GM12891 (cell line): ENCODE data around the gene TMEM170B.

Experiments
- DNase-seq: peaks from one replicate; pipeline ENCODE4 v3.0.0; 2011; ENCODE audit warnings: low spot score; ENCODE audit not compliant: insufficient read length
- FAIRE-seq: peaks from 2 replicates; lab custom pipeline; 2011; peaks lifted over from hg19 to GRCh38; lab: Jason Lieb, UNC
- PAX5 ChIP-seq: IDR thresholded peaks from 2 replicates; pipeline ENCODE4 v1.6.1; 2011; ENCODE audit warnings: low read length, moderate library complexity, mild to moderate bottlenecking; ENCODE audit not compliant: insufficient read depth, severe bottlenecking
- POLR2A ChIP-seq: IDR thresholded peaks from 2 replicates; pipeline ENCODE4 v1.6.1; 2011; ENCODE audit warnings: low read depth, low read length, control low read depth
- POLR2AphosphoS5 ChIP-seq: IDR thresholded peaks from 2 replicates; pipeline ENCODE4 v1.6.1; 2011; ENCODE audit warnings: low read depth, low read length, control low read depth
- POU2F2 ChIP-seq: IDR thresholded peaks from 2 replicates; pipeline ENCODE4 v1.6.1; 2011; ENCODE audit warnings: low read depth, mild to moderate bottlenecking, control low read depth, low read length, moderate library complexity
- SPI1 ChIP-seq: IDR thresholded peaks from 2 replicates; pipeline ENCODE4 v1.6.1; 2011; ENCODE audit warnings: low read depth, low read length, control low read depth
- TAF1 ChIP-seq: IDR thresholded peaks from 2 replicates; pipeline ENCODE4 v1.6.1; 2011; ENCODE audit warnings: low read depth, low read length, control low read depth

TMEM170B gene

GRCh38 chr6:11608600-11609323 lies 71.2 kb downstream of the TMEM170B start:
- TF ChIP-seq POLR2AphosphoS5 (no peak), PAX5 (no peak), SPI1 (no peak), TAF1 (no peak), POLR2A (no peak), POU2F2 (no peak)
- DNase-seq (no peak), FAIRE-seq (no peak)

- TF ChIP-seq PAX5 (no peak), POLR2AphosphoS5 (no peak), TAF1 (no peak), POLR2A (no peak), SPI1 (no peak), POU2F2 (no peak)
- FAIRE-seq, result no peak
- DNase-seq, result no peak
These were observed 71.9 kb downstream of the TMEM170B start for GRCh38 chr6:11609324-11610071.

GRCh38 chr6:11613336-11613735 lies 75.8 kb downstream of the TMEM170B start:
- FAIRE-seq, result no peak
- TF ChIP-seq POLR2A (no peak), SPI1 (no peak), TAF1 (no peak), PAX5 (no peak)
- DNase-seq, result no peak

GRCh38 chr6:11613858-11614257 lies 76.3 kb downstream of the TMEM170B start:
- FAIRE-seq (no peak), DNase-seq (no peak)
- TF ChIP-seq SPI1, result no peak
- no peak for TF ChIP-seq PAX5
- TF ChIP-seq POLR2AphosphoS5, result no peak

GRCh38 chr6:11614534-11615213 lies 77.1 kb downstream of the TMEM170B start:
- TF ChIP-seq SPI1 (no peak), POU2F2 (no peak), PAX5 (no peak), POLR2A (no peak), TAF1 (no peak), POLR2AphosphoS5 (no peak)
- DNase-seq, result no peak

GRCh38 chr6:11615214-11615602 lies 77.7 kb downstream of the TMEM170B start:
- FAIRE-seq, result no peak

More at GRCh38 chr6:11614534-11615213, 77.1 kb downstream of the TMEM170B start:
- FAIRE-seq, result no peak

DNA sequence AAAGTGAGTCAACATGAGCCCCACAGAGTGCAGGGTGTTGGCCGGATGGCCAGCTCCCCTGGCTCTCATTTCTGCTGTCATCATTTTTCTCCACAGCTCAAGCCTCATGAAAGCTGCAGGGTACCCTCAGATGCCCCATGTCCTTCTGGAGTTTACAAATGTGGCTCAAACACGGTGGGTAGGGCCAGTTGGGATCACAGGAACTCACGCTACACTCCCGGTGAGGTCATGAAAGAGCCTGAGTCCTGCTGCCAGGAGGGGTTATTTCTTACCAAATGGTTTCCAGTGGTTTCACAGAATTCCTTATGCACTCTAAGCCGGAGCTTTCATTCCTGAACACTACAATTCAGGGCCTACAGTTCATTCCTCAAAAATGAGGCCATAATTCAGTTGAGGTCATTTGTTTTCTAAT lies 78.7 kb downstream of the TMEM170B start:
- FAIRE-seq (no peak), DNase-seq (no peak)
- TF ChIP-seq TAF1, result no peak
- no peak for TF ChIP-seq POLR2AphosphoS5
- no peak for TF ChIP-seq POU2F2
- no peak for TF ChIP-seq SPI1
- no peak for TF ChIP-seq POLR2A
- TF ChIP-seq PAX5, result no peak

More at GRCh38 chr6:11615214-11615602, 77.7 kb downstream of the TMEM170B start:
- DNase-seq, result no peak
- no peak for TF ChIP-seq SPI1
- no peak for TF ChIP-seq TAF1
- TF ChIP-seq POU2F2, result no peak
- TF ChIP-seq POLR2A, result no peak
- no peak for TF ChIP-seq POLR2AphosphoS5
- TF ChIP-seq PAX5, result no peak

GRCh38 chr6:11618533-11618932 lies 81.0 kb downstream of the TMEM170B start:
- TF ChIP-seq POLR2AphosphoS5, result no peak
- no peak for TF ChIP-seq PAX5
- no peak for TF ChIP-seq SPI1
- no peak for TF ChIP-seq TAF1
- TF ChIP-seq POU2F2, result no peak
- TF ChIP-seq POLR2A, result no peak
- no peak for DNase-seq
- peak; percentile 58 for FAIRE-seq

GRCh38 chr6:11621119-11621518 lies 83.6 kb downstream of the TMEM170B start:
- no peak for TF ChIP-seq SPI1
- no peak for TF ChIP-seq POLR2AphosphoS5
- TF ChIP-seq PAX5, result no peak
- TF ChIP-seq POLR2A, result no peak
- no peak for TF ChIP-seq TAF1
- no peak for TF ChIP-seq POU2F2
- FAIRE-seq (peak; percentile 71), DNase-seq (no peak)

- FAIRE-seq (no peak), DNase-seq (no peak)
- TF ChIP-seq PAX5 (no peak), SPI1 (no peak), POU2F2 (no peak), POLR2AphosphoS5 (no peak), TAF1 (no peak), POLR2A (no peak)
These were observed 84.6 kb downstream of the TMEM170B start for GRCh38 chr6:11622156-11622555.
